IMR-90 (cell line): ENCODE data around the gene TNFRSF9. TPM values are rescaled to one million over a fixed set of nuclear protein-coding genes. Genes with fewer than 3 reads are reported as not detected.

Source experiments
- ATAC-seq: fragments of 200-7000 bp; cut with Tn5 transposase; 2 replicates; pipeline ENCODE4 v1.9.1; 2020; ENCODE audit warnings: low read depth, mild to moderate bottlenecking, moderate library complexity
- BruUV-seq: library from RNA; stranded (reverse); fragments of 400-500 nt; replicated peaks from 2 replicates; lab custom pipeline; 2021; lab: Mats Ljungman, UMichigan
- CTCF ChIA-PET: fragments of 300-600 bp; formaldehyde crosslinking; extraction: SDS; loops from one replicate; lab custom pipeline; 2021; ENCODE audit warnings: antibody characterized with exemption; lab: Yijun Ruan, JAX
- POLR2A ChIA-PET: fragments of 300-600 bp; sonication (Branson Sonifier 250); formaldehyde crosslinking; loops from one replicate; lab custom pipeline; 2022; ENCODE audit warnings: antibody characterized with exemption; ENCODE audit not compliant: unreplicated experiment; lab: Charles Lee
- DNase-seq: peaks from one replicate; pipeline ENCODE4 v3.0.0; 2013
- H2AFZ ChIP-seq: replicated peaks from 2 replicates; pipeline ENCODE3; 2013; ENCODE audit warnings: low read length, mild to moderate bottlenecking; ENCODE audit not compliant: poor library complexity
- H2AK5ac ChIP-seq: 2 replicates; pipeline ENCODE4 v1.6.1; 2013; ENCODE audit warnings: low read depth, low read length, inconsistent platforms
- H2AK9ac ChIP-seq: replicated peaks from 2 replicates; pipeline ENCODE3; 2013; ENCODE audit warnings: mild to moderate bottlenecking, low read depth, low read length, moderate library complexity; ENCODE audit not compliant: poor library complexity
- H2BK120ac ChIP-seq: 2 replicates; pipeline ENCODE4 v1.6.1; 2013; ENCODE audit warnings: low read depth, low read length, inconsistent platforms
- H2BK15ac ChIP-seq: 3 replicates; pipeline ENCODE4 v1.6.1; 2013; ENCODE audit warnings: low read depth, low read length, inconsistent platforms
- H2BK20ac ChIP-seq: 2 replicates; pipeline ENCODE4 v1.6.1; 2013; ENCODE audit warnings: low read depth, mild to moderate bottlenecking, inconsistent platforms, low read length, moderate library complexity
- H2BK5ac ChIP-seq: 2 replicates; pipeline ENCODE4 v1.6.1; 2013; ENCODE audit warnings: mild to moderate bottlenecking, low read depth, low read length, inconsistent platforms; ENCODE audit not compliant: poor library complexity, severe bottlenecking
- H3K14ac ChIP-seq: replicated peaks from 2 replicates; pipeline ENCODE4 v1.6.1; 2013; ENCODE audit warnings: low read depth, low read length, inconsistent platforms
- H3K18ac ChIP-seq: 2 replicates; pipeline ENCODE4 v1.6.1; 2013; ENCODE audit warnings: low read depth, low read length, control low read depth
- H3K23ac ChIP-seq: 2 replicates; pipeline ENCODE4 v1.6.1; 2013; ENCODE audit warnings: low read depth, low read length, inconsistent platforms
- H3K27ac ChIP-seq: 2 replicates; pipeline ENCODE4 v1.5.1; 2013; ENCODE audit warnings: mild to moderate bottlenecking, control low read depth, low read length; ENCODE audit not compliant: insufficient read depth
- H3K27me3 ChIP-seq: 2 replicates; pipeline ENCODE4 v1.6.1; 2013; ENCODE audit warnings: low read length; ENCODE audit not compliant: control insufficient read depth, insufficient read depth
- H3K36me3 ChIP-seq: 2 replicates; pipeline ENCODE4 v1.6.1; 2013; ENCODE audit warnings: low read length, mixed read lengths; ENCODE audit not compliant: control insufficient read depth, insufficient read depth
- H3K4ac ChIP-seq: 2 replicates; pipeline ENCODE4 v1.6.1; 2013; ENCODE audit warnings: low read depth, low read length, inconsistent platforms
- H3K4me1 ChIP-seq: 2 replicates; pipeline ENCODE4 v1.6.1; 2013; ENCODE audit warnings: low read length, mixed read lengths; ENCODE audit not compliant: control insufficient read depth, insufficient read depth
- H3K4me2 ChIP-seq: 2 replicates; pipeline ENCODE4 v1.6.1; 2013; ENCODE audit warnings: low read depth, mild to moderate bottlenecking, control low read depth, low read length, moderate library complexity
- H3K4me3 ChIP-seq: 2 replicates; pipeline ENCODE4 v1.5.1; 2013; ENCODE audit warnings: low read depth, mild to moderate bottlenecking, control low read depth, low read length, moderate library complexity; ENCODE audit not compliant: insufficient read depth
- H3K56ac ChIP-seq: 2 replicates; pipeline ENCODE4 v1.6.1; 2013; ENCODE audit warnings: low read length, inconsistent platforms; ENCODE audit not compliant: insufficient read depth; ENCODE audit errors: extremely low read depth
- H3K79me1 ChIP-seq, 2 experiments: 2 replicates each; pipeline ENCODE4 v1.6.1; 2013; ENCODE audit warnings: low read length in 2 of 2, inconsistent platforms in 1 of 2, low read depth in 1 of 2
- H3K9ac ChIP-seq: 2 replicates; pipeline ENCODE4 v1.6.1; 2013; ENCODE audit warnings: low read depth, low read length, control low read depth
- H3K9me1 ChIP-seq: 2 replicates; pipeline ENCODE4 v1.6.1; 2013; ENCODE audit warnings: low read length, inconsistent platforms; ENCODE audit not compliant: insufficient read depth
- H3K9me3 ChIP-seq: 2 replicates; pipeline ENCODE4 v1.6.1; 2013; ENCODE audit warnings: low read length; ENCODE audit not compliant: control insufficient read depth, insufficient read depth
- H4K20me1 ChIP-seq: 2 replicates; pipeline ENCODE4 v1.6.1; 2013; ENCODE audit warnings: low read length, inconsistent platforms; ENCODE audit not compliant: insufficient read depth
- H4K5ac ChIP-seq: 2 replicates; pipeline ENCODE4 v1.6.1; 2013; ENCODE audit warnings: mild to moderate bottlenecking, low read depth, low read length, control low read depth
- H4K8ac ChIP-seq, 2 experiments: 2 replicates each; pipeline ENCODE4 v1.6.1; 2013; ENCODE audit warnings: low read depth in 2 of 2, low read length in 2 of 2, control low read depth in 1 of 2, inconsistent platforms in 1 of 2
- H4K91ac ChIP-seq: 2 replicates; pipeline ENCODE4 v1.6.1; 2013; ENCODE audit warnings: low read depth, low read length, inconsistent platforms; ENCODE audit not compliant: insufficient read depth
- CHD1 ChIP-seq: IDR thresholded peaks from 2 replicates; pipeline ENCODE4 v1.6.1; 2012; ENCODE audit warnings: low read depth, low read length, improper control_type of control experiment
- WGBS, 2 experiments: methylation state at CpG; one replicate each; pipeline versions ENCODE4 v1.1.5 to v1.1.7; 2013; ENCODE audit warnings: missing lambda C conversion rate in 2 of 2; ENCODE audit not compliant: insufficient read length in 1 of 2; ENCODE audit errors: extremely low coverage in 2 of 2; 5-methylcytosine and 5-hydroxymethylcytosine counted together
- dilution Hi-C: fragments of 300-500 bp; cut with HindIII; formaldehyde crosslinking; loops from one replicate; pipeline ENCODE4 v1.14.3; 2018; ENCODE audit warnings: low sequenced_read_pairs; ENCODE audit not compliant: unreplicated experiment
- in situ Hi-C: fragments of 300-500 bp; cut with MboI; formaldehyde crosslinking; loops from 3 replicates; pipeline ENCODE4 v1.14.3; 2019; ENCODE audit warnings: low sequenced_read_pairs, inconsistent platforms, mixed read lengths
- intact Hi-C: fragments of 100-400 bp; cut with micrococcal nuclease; formaldehyde crosslinking; loops from 2 replicates; pipeline ENCODE4 v1.10.0; 2022
- polyA plus RNA-seq, 3 experiments: library from polyadenylated mRNA; depleted of rRNA; stranded (reverse); fragments of >200 nt; gene quantifications; 2 replicates each; pipeline ENCODE4 v1.2.3, GENCODE V29; 2012; ENCODE audit warnings: low replicate concordance in 1 of 3
- total RNA-seq: library from RNA; depleted of rRNA; stranded (reverse); fragments of >200 nt; gene quantifications from 2 replicates; pipeline ENCODE4 v1.2.3, GENCODE V29; 2012

Gene TNFRSF9
- total and polyA plus RNA-seq, 2 of the 4 experiments (the other 2 are of a cell fraction) = 0.43 to 0.72 TPM

GRCh38 chr1:7915826-7916500 is 24.7 kb downstream of the TNFRSF9 start:
- in situ Hi-C loops = no loop called here
- CTCF ChIA-PET = interaction anchor here (0.6 kb wide), 1 partner anchor 8 kb away, joined by 3 read pairs; no protein-coding TSS in a partner anchor
- ATAC-seq = no peak

More at GRCh38 chr1:7915826-7916500, 24.7 kb downstream of the TNFRSF9 start:
- POLR2A ChIA-PET = no interaction called here
- Histone ChIP-seq H3K79me1 (no peaks in the 10 kb centered on the region), H4K8ac (no peak overlapping the region), H3K23ac (no peak overlapping the region), H3K9ac (no peak overlapping the region), H4K91ac (no peak overlapping the region), H2BK15ac (no peak overlapping the region), H2BK120ac (no peak overlapping the region), H3K14ac (no peak overlapping the region), H2AFZ (no peak overlapping the region), H3K9me3 (no peaks in the 10 kb centered on the region), H3K4ac (no peak overlapping the region), H3K36me3 (no peaks in the 10 kb centered on the region), H3K27ac (no peak overlapping the region), H3K4me3 (no peak overlapping the region), H3K9me1 (no peaks in the 10 kb centered on the region), H4K5ac (no peak overlapping the region), H2BK5ac (no peak overlapping the region), H3K56ac (no peak overlapping the region), H3K18ac (no peak overlapping the region), H2BK20ac (no peak overlapping the region), H3K27me3 (peaks cover 3% of the 10 kb centered on the region), H3K4me1 (no peaks in the 10 kb centered on the region), H2AK9ac (no peak overlapping the region), H2AK5ac (no peak overlapping the region), H4K20me1 (no peaks in the 10 kb centered on the region), H3K4me2 (no peak overlapping the region)
- DNase-seq = no peak
- BruUV-seq = no TSS peak
- TF ChIP-seq CHD1 = no peak
- no CpG with 5 or more reads among the region's 5 CpGs for WGBS, 2 experiments
- intact Hi-C loops (no loop called here), dilution Hi-C loops (no loop called here)
